ENCODE measurements around the gene HMGA1.
"Not testable (repeated sequence)": the region's sequence is repeated elsewhere in the genome, so short reads cannot be mapped to it uniquely, and the experiment has no call there.

Gene HMGA1

GRCh38 chr6:34240329-34241248, 3.9 kb downstream of the HMGA1 start:
- DNase-seq (ENCODE audit: low spot score) = no peak

DNA sequence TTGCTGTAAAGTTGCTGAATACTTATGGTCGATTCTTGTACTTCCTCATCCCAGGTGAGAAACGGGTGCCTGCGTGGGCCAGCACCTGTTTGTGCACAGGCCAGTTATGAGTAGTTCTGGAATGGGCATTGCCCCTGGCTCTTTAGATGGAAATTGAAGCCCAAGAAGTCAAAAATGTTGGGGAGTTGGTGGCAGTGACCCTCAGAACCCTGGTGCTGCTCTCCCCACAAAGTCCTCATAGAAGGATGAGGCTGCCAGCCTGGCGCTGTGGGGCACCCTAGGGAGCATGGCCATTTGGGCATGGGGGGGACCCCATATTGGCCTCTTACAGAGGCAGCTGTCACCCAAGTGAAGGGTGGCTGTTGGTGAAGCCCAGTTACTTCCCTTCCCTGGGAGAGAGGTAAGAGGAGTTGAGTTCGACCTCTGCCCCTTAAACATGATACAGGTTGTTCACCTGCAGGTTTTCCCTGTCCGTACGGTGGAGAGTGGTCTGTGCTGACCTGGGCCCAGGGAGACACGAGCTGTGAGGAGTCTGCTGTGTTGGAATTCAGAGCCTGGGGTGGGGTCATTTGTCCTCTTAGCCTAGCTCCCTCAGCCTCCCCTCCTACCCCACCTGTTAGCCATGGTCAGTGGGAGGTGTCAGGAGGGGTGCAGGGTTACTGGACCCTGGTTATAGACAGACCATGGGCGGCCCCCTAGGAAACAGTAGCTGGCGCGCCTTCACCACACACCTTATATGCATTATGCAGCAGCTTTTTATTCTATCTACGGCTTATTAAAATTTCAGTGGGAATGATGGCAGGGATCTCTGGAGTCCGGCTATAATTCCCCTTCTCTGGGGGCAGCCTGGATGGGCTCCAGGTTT, 4.9 kb downstream of the HMGA1 start:
- DNase-seq (ENCODE audit: low spot score) = no peak

DNA sequence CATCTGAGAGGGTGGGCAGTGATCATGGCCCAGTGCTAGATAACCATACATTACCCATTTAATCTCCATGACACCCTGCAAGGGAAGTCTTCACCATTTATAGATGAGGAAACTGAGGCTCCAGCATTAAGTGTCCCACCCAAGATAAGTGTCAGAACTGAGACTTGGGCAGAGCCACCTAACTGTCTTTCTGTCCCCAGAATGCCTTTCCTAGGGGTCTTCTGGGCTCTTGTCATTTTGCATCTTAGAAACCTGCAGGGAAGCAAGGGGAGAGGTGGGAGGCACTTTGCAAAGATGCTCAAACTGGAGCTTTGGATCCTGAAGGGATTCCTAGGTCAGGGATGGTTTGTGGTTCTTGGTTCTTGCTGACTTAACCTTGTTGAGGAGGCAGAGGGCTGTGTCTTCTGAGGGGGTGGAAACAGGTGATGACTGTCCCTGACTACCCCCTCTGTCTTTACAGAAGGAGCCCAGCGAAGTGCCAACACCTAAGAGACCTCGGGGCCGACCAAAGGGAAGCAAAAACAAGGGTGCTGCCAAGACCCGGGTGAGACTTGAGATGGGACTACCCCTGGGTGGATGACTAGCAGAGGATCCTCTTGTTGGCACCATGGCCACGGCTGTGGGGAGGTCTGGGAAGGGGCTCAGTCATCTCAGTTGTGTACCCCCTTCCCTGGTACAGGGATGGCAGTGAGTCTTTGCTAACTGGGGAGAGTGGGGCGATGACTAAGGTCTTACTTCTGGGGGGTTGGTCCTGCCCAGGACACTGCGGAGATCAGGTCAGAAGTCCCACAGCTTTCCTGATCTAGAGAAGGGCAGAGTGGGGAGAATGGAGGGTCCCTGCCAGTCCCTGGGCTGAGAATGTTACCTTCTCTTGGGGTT, 5.8 kb downstream of the HMGA1 start:
- DNase-seq (ENCODE audit: low spot score) = no peak

DNA sequence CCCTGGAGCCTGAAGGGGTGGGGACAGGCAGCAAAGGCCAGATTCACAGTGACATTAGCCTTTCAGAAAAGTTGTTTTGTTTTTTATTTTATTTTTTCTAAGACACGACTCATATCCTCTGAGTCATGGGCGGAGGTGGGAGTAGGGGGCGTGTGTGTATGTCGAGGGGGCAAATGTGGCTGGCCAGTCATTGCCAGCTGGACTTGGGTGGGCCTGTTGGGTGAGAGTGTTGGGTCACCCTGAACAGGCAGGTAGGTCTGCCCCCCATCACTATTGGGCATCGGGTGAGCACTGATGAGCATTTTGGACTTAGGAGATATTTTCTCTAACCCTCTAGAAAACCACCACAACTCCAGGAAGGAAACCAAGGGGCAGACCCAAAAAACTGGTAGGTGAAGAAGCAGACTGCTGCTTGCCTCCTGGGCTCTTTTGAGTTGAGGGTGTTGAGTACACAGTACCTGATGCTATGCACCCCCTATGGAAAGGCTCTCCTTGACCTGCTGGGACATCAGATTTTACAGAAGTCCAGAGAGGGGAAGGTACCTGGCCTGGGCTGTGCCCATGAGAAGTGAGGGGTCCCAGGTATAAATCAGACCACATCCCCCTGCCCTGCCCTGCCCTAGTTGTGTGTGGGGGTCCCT, 6.6 kb downstream of the HMGA1 start:
- DNase-seq (ENCODE audit: low spot score) = no peak

DNA sequence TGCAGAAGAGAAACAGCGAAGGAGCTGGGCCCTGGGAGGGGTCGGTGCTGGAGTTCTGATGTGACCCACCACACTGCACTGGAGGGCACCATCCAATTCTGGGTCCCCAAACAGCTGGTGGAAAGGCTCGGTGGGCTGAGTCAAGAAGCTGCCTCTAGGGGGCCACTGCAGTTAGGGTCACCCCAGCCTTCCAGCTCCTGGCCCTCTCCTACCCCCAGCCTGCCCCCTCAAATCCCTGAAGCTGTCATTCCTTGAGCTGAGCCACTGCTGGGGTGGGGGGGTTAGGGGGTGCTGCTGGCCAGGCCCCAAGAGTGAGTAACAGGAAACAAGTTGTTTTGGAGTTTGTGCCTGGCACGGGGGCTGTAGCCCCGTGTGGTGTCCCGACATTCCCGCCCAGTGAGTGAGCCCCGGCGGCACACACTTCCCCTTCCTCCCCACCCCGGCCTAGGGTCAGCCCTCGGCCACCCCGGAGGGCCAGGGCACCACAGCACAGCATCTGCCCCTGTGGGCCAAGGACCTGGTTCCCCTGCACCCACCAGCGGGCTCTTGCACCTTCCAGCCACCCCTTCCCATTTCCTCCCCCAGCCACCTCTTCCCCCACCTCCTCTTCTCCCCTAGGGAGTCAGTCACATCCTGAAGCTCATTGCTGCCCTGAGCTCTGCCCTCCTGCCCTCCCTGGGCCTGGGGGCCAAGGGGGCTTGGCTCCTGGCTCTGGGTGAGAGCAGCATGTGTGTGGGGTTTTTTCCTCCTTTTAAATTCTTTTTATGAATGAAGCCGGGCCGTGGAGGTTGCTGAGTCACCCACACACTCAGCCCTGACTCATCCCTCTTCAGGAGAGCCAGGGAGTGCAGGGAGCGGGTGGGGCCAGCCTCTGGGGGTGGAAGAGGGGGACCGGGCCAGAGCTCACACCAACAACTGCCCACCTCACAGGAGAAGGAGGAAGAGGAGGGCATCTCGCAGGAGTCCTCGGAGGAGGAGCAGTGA, 7.5 kb downstream of the HMGA1 start:
- peak; percentile 93 for DNase-seq (ENCODE audit: low spot score)

DNA sequence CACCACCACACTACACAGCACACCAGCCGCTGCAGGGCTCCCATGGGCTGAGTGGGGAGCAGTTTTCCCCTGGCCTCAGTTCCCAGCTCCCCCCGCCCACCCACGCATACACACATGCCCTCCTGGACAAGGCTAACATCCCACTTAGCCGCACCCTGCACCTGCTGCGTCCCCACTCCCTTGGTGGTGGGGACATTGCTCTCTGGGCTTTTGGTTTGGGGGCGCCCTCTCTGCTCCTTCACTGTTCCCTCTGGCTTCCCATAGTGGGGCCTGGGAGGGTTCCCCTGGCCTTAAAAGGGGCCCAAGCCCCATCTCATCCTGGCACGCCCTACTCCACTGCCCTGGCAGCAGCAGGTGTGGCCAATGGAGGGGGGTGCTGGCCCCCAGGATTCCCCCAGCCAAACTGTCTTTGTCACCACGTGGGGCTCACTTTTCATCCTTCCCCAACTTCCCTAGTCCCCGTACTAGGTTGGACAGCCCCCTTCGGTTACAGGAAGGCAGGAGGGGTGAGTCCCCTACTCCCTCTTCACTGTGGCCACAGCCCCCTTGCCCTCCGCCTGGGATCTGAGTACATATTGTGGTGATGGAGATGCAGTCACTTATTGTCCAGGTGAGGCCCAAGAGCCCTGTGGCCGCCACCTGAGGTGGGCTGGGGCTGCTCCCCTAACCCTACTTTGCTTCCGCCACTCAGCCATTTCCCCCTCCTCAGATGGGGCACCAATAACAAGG, 8.5 kb downstream of the HMGA1 start:
- not testable (repeated sequence) for DNase-seq (ENCODE audit: low spot score)

DNA sequence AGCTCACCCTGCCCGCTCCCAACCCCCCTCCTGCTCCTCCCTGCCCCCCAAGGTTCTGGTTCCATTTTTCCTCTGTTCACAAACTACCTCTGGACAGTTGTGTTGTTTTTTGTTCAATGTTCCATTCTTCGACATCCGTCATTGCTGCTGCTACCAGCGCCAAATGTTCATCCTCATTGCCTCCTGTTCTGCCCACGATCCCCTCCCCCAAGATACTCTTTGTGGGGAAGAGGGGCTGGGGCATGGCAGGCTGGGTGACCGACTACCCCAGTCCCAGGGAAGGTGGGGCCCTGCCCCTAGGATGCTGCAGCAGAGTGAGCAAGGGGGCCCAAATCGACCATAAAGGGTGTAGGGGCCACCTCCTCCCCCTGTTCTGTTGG, 9.1 kb downstream of the HMGA1 start:
- not testable (repeated sequence) for DNase-seq (ENCODE audit: low spot score)

- DNase-seq (ENCODE audit: low spot score) = no peak
Observed at GRCh38 chr6:34246249-34246562, 9.5 kb downstream of the HMGA1 start.

DNA sequence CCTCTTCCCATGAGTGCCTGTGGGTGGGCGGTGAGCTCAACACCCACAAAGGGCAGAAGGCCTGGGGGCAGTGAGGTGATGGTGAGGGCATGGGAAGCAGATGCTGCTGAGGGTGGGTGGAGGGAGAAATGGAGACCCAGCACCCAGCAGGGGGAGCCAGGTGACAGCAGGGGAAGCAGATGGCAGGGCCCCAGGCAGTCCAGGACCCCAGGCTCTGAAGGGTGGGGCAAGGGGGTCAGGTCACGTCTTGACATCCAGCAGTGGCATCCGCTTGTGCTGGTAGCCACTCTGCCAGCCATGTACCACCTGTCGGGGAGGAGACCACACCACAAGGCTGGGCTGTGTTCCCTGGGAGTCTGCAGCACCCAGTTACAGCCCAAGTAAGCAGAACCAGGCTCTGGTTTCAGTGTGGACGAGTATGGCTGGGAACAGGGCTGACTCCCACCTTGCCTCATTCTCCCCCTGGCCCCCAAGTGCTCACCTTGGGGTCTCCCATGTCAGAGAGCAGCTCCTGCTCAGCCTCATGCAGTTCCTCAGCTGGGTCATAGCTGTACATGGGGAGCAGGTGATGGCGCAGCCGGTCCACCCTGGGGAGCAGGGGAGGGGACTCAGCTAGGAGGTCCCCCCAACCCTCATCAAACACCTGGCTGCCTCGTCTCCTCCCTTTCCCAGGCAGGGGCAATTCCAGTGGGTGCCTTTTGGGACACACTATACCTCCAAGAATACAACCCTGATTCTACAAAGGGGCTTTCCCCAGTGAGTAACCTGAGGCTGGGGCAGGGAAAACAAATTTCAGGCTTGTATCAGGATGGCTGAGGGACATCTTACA, 10.1 kb downstream of the HMGA1 start:
- peak; percentile 18 for DNase-seq (ENCODE audit: low spot score)

- peak; percentile 11 for DNase-seq (ENCODE audit: low spot score)
Observed at GRCh38 chr6:34247481-34248197, 11.0 kb downstream of the HMGA1 start.

- DNase-seq (ENCODE audit: low spot score) = peak; percentile 56
Observed at GRCh38 chr6:34248198-34248726, 11.6 kb downstream of the HMGA1 start.

DNA sequence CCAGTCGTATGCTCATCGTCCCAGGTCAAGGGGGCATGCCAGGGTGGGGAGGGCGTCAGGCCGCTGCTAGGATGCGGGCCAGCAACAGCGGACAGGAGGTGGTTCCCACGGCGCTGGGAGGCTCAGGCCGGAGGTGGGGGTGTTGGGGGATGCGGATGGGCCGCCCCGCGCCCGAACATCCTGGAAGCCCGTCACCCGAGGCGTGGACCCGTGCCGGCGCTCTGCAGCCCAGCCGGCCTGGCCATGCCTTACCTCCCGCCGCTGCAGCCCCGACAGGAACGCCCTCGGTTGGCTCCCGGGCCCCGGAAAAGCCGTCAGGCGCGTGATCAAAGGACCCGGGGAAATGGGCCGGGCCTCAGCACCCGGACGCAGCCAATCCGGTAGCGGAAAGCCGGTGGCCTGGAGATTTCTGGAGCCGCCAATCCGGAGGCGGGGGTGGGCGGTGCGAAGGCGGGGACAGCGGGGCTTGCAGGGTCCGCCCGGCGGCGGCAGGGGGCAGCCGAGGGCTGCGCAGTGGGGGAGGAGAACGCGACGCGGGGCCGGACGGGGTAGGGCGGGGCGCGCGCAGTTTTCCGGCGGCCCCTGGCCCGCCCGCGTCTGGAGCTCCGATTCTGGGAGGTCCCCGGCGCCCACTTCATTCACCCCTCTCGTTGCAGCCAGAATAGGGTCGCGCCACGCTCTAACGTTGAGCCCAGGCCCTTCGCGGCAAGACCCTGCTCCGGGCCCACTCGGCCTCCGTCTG, 12.2 kb downstream of the HMGA1 start, which contains the start of gene SMIM29:
Gene SMIM29, minus strand, starts transcription at position 280 of the 742 bp plus-strand sequence. CDS start 1,215 bp downstream, outside the sequence.
- DNase-seq (ENCODE audit: low spot score) = peak; percentile 98

- DNase-seq (ENCODE audit: low spot score) = no peak
Observed at GRCh38 chr6:34249469-34250261, 13.0 kb downstream of the HMGA1 start.

- DNase-seq (ENCODE audit: low spot score) = not testable (repeated sequence)
Observed at GRCh38 chr6:34252395-34252794, 15.7 kb downstream of the HMGA1 start.

DNA sequence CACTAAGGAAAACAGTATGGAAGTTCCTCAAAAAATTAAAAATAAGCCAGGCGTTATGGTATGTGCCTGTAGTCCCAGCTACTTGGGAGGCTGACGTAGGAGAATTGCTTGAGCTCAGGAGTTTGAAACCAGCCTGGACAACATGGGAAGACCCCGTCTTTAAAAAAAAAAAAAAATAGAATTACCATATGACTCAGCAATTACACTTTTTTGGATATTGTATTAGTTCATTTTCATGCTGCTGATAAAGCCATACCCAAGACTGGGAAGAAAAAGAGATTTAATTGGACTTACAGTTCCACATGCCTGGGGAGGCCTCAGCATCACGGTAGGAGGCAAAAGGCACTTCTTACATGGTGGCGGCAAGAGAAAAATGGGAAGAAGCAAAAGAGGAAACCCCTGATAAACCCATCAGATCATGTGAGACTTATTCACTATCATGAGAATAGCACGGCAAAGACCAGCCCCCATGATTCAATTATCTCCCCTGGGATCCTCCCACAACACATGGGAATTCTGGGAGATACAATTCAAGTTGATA, 22.9 kb downstream of the HMGA1 start:
- no peak for DNase-seq (ENCODE audit: low spot score)
